PC-9 (cell line): ENCODE data around the gene CRYGB. TPM values are rescaled to one million over a fixed set of nuclear protein-coding genes. Genes with fewer than 3 reads are reported as not detected.

Experiments used
- BruUV-seq: library from RNA; stranded (reverse); fragments of 400-500 nt; replicated peaks from 2 replicates; lab custom pipeline; 2021; lab: Mats Ljungman, UMichigan
- CTCF ChIA-PET: fragments of 300-600 bp; sonication (Branson Sonifier 250); formaldehyde crosslinking; loops from one replicate; lab custom pipeline; 2022; ENCODE audit warnings: antibody characterized with exemption; lab: Charles Lee
- POLR2A ChIA-PET: fragments of 300-600 bp; sonication (Branson Sonifier 250); formaldehyde crosslinking; loops from one replicate; lab custom pipeline; 2022; ENCODE audit warnings: antibody characterized with exemption; ENCODE audit not compliant: unreplicated experiment; lab: Charles Lee
- DNase-seq, 2 experiments: peaks; one replicate each; pipeline versions ENCODE4 v3.0.0 to v3.0.0-alpha.2; 2015 to 2022; ENCODE audit warnings: mixed read lengths in 1 of 2
- H2AFZ ChIP-seq: fragments of 200-600 bp; sonication (generic); 2 replicates; pipeline ENCODE4 v1.8.1; 2017; ENCODE audit warnings: antibody characterized with exemption
- H3F3A ChIP-seq: fragments of 200-600 bp; sonication (generic); 2 replicates; pipeline ENCODE4 v1.8.1; 2017; ENCODE audit warnings: antibody characterized with exemption, mild to moderate bottlenecking, low read depth; ENCODE audit not compliant: insufficient read depth
- H3K27ac ChIP-seq: fragments of 200-600 bp; sonication (generic); 2 replicates; pipeline ENCODE4 v1.6.1; 2016; ENCODE audit warnings: mixed run types
- H3K27me3 ChIP-seq: fragments of 200-600 bp; sonication (generic); 2 replicates; pipeline ENCODE4 v1.6.1; 2016; ENCODE audit warnings: low read depth, mixed run types; ENCODE audit not compliant: insufficient read depth
- H3K36me3 ChIP-seq: fragments of 200-600 bp; sonication (generic); 2 replicates; pipeline ENCODE4 v1.6.1; 2016; ENCODE audit warnings: low read depth, mixed run types
- H3K4me1 ChIP-seq: fragments of 200-600 bp; sonication (generic); replicated peaks from 2 replicates; pipeline ENCODE4 v1.6.1; 2016; ENCODE audit warnings: mixed run types; ENCODE audit not compliant: insufficient read depth
- H3K4me2 ChIP-seq: fragments of 200-600 bp; sonication (generic); 2 replicates; pipeline ENCODE4 v1.6.1; 2017; ENCODE audit warnings: mixed run types
- H3K4me3 ChIP-seq: fragments of 200-600 bp; sonication (generic); 2 replicates; pipeline ENCODE4 v1.6.1; 2016; ENCODE audit warnings: mixed run types
- H3K79me2 ChIP-seq: fragments of 200-600 bp; sonication (generic); 2 replicates; pipeline ENCODE4 v1.6.1; 2017; ENCODE audit warnings: low read depth, mixed run types
- H3K9me2 ChIP-seq: fragments of 200-600 bp; sonication (generic); 2 replicates; pipeline ENCODE4 v1.8.1; 2017; ENCODE audit warnings: mild to moderate bottlenecking; ENCODE audit not compliant: insufficient read depth
- H3K9me3 ChIP-seq: fragments of 200-600 bp; sonication (generic); 2 replicates; pipeline ENCODE4 v1.8.1; 2016; ENCODE audit warnings: low read depth; ENCODE audit not compliant: insufficient read depth
- H4K20me1 ChIP-seq: fragments of 200-600 bp; sonication (generic); 2 replicates; pipeline ENCODE4 v1.8.1; 2017; ENCODE audit not compliant: insufficient read depth
- CTCF ChIP-seq: fragments of 200-600 bp; sonication (generic); conservative IDR thresholded peaks from 2 replicates; pipeline ENCODE4 v1.6.1; 2017; ENCODE audit warnings: mixed run types, antibody characterized with exemption, mild to moderate bottlenecking, moderate library complexity
- EZH2 ChIP-seq: fragments of 200-600 bp; sonication (generic); IDR thresholded peaks from 2 replicates; pipeline ENCODE4 v1.8.0; 2017; ENCODE audit warnings: antibody characterized with exemption, low read depth
- intact Hi-C: fragments of 100-400 bp; cut with micrococcal nuclease; formaldehyde crosslinking; loops from one replicate; pipeline ENCODE4 v1.10.0; 2022; ENCODE audit not compliant: unreplicated experiment
- total RNA-seq: library from RNA; stranded (reverse); gene quantifications from 2 replicates; pipeline ENCODE4 v1.2.3, GENCODE V29; 2021

The CRYGB gene
- total RNA-seq, 1 experiment from 2014 or later = not detected

DNA sequence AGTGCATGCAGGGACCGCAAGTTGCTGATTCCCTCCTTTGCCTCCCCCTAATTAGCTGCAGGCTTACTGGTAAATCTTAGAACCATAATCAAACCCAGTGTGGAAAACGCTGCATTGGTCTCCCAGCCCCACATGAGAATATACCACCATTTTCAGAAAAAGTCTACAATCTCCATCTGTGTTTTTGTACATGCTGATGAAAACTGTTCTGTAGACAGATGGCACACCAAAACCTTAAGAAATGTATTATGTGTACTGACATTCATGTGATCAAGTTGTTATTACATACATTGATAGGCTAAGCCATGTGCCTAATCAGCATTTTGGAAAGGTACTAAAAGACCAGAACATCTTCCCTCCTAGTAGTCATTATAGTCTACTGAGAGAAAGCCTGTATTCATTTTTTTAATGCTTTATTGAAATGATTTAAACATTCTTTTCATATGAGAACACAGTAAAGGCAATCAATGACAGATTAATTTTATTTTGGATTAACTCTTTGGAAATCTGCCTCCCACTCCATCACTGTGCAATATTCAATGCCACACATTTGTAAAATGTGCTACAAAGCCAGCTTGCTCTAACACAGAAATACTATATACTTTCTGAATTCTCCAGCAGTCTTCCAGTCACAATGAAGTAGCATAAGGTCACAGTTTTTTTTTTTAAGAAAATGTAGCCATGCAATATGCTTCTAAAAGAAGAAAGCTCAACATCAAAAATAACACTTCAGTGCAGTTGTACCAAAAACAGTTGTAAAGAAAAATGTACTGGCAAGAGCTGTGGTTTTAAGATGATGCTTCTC lies 19.2 kb upstream of the CRYGB start:
- no peaks in the 10 kb centered on the region for H3F3A ChIP-seq
- no peaks in the 10 kb centered on the region for H3K4me1 ChIP-seq
- ChIA-PET CTCF (no interaction called here), POLR2A (no interaction called here)
- H2AFZ ChIP-seq = no peak overlapping the region
- no peaks in the 10 kb centered on the region for H4K20me1 ChIP-seq
- no peaks in the 10 kb centered on the region for H3K36me3 ChIP-seq
- intact Hi-C loops = no loop called here
- H3K4me3 ChIP-seq = no peak overlapping the region
- no peak overlapping the region for H3K27ac ChIP-seq
- no TSS peak for BruUV-seq
- no peaks in the 10 kb centered on the region for H3K79me2 ChIP-seq
- H3K4me2 ChIP-seq = no peak overlapping the region
- no peaks in the 10 kb centered on the region for H3K9me3 ChIP-seq
- DNase-seq = no peak
- TF ChIP-seq CTCF = no peak
- no peak for TF ChIP-seq EZH2
- H3K27me3 ChIP-seq = no peaks in the 10 kb centered on the region
- H3K9me2 ChIP-seq = no peaks in the 10 kb centered on the region

DNA sequence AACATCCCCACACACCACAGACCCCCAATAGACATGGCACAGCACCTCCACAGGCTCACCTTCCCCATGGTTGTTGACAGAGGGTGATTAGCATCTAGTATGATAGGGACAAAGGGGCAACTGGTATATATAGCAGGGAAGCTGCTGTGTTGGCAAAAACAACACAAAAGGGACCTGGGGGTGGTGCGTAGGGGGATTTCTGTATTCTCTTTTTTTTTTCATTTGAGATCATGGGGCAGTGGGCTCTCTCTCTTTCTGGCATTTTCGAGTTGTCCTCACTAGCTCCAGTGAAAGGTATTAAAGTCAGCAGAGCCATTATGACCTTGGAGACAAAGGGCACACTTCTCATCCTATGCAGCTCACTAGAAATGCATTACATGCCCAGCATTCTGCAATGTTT lies 17.5 kb upstream of the CRYGB start, which contains the start of gene CRYGA:
TSS of gene CRYGA (minus strand) at position 101 of the 400 bp plus-strand sequence. CDS start at position 68, 33 bp downstream.
- intact Hi-C loops = no loop called here
- no peaks in the 10 kb centered on the region for H3K4me1 ChIP-seq
- no peak within 1 kb of the TSS for H3K27ac ChIP-seq
- POLR2A ChIA-PET = no interaction called here
- TF ChIP-seq CTCF = no peak
- no peak for TF ChIP-seq EZH2
- H3K9me3 ChIP-seq = no peaks in the 10 kb centered on the region
- H3K9me2 ChIP-seq = no peaks in the 10 kb centered on the region
- DNase-seq = no peak
- no peaks in the 10 kb centered on the region for H3K36me3 ChIP-seq
- BruUV-seq = no TSS peak
- no peaks in the 10 kb centered on the region for H4K20me1 ChIP-seq
- no peaks in the 10 kb centered on the region for H3K27me3 ChIP-seq
- CTCF ChIA-PET = no interaction called here
- no peak within 1 kb of the TSS for H2AFZ ChIP-seq
- H3K4me2 ChIP-seq = no peak within 1 kb of the TSS
- no peaks in the 10 kb centered on the region for H3K79me2 ChIP-seq
- H3K4me3 ChIP-seq = no peak within 1 kb of the TSS
- H3F3A ChIP-seq = no peaks in the 10 kb centered on the region

DNA sequence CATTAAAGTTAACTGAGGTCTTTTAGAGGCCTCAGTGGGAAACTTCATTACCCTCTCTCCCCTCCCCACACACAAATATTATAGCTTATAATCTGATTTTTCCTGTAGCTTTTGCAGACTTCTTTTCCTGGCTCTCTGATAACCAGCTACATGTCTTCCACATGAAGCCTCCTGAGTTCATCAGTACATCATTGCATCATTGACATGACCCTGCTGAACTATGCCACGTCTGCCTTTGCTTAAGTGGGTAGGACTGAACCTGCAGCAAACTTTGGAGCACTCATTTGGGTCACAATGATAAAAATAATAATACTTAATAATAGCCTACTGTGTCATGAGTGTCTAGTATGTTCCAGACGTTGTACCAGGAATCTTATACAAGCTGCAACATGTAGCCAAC lies 10.5 kb upstream of the CRYGB start:
- H3K9me3 ChIP-seq = no peaks in the 10 kb centered on the region
- H3K27me3 ChIP-seq = no peaks in the 10 kb centered on the region
- ChIA-PET POLR2A (no interaction called here), CTCF (interaction anchor here (0.6 kb wide), 1 partner anchor 94 kb away, joined by 3 read pairs; no protein-coding TSS in a partner anchor)
- no peaks in the 10 kb centered on the region for H3F3A ChIP-seq
- H3K27ac ChIP-seq = no peak overlapping the region
- BruUV-seq = no TSS peak
- no peaks in the 10 kb centered on the region for H4K20me1 ChIP-seq
- no peak overlapping the region for H3K4me2 ChIP-seq
- H3K79me2 ChIP-seq = no peaks in the 10 kb centered on the region
- TF ChIP-seq EZH2 (no peak), CTCF (no peak)
- H3K4me1 ChIP-seq = no peaks in the 10 kb centered on the region
- no peaks in the 10 kb centered on the region for H3K9me2 ChIP-seq
- no peak for DNase-seq
- H3K4me3 ChIP-seq = no peak overlapping the region
- H3K36me3 ChIP-seq = no peaks in the 10 kb centered on the region
- no peak overlapping the region for H2AFZ ChIP-seq
- intact Hi-C loops = no loop called here
